SU-DHL-6 (cell line): ENCODE data around the gene CHD5.

Experiments
- EZH2phosphoT487 ChIP-seq: fragments of 200-600 bp; sonication (generic), shearing (Covaris generic); conservative IDR thresholded peaks from 2 replicates; pipeline ENCODE4 v1.6.1; 2018; ENCODE audit warnings: mild to moderate bottlenecking, antibody characterized with exemption, low read length, moderate library complexity, mixed read lengths
- TF ChIP-seq, protein P1 (sequence below): fragments of 200-600 bp; sonication (generic); IDR thresholded peaks from one replicate; pipeline ENCODE4 v1.5.1; 2017; ENCODE audit warnings: antibody characterized with exemption, mild to moderate bottlenecking, low read length, moderate library complexity; ENCODE audit not compliant: insufficient read depth, poor library complexity, severe bottlenecking

DNA sequence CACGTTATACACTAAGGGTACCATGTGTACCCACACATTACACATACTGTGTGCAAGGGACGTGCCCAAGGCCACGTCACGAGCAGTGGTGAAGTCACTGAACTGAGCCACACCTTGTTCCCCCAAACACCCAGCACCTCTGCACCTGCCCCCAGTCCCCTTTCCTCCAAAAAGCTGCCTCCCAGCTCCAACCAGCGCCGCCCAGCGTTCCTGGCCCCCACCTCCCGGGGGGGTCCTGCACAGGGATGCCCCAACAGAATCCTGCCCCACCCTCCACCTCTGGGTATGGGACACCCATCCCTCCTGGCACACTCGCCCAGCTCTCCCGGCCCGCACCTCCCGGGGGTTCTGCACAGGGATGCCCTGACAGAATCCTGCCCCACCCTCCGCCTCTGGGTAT lies 54.1 kb downstream of the CHD5 start:
- TF ChIP-seq, protein P1, sequence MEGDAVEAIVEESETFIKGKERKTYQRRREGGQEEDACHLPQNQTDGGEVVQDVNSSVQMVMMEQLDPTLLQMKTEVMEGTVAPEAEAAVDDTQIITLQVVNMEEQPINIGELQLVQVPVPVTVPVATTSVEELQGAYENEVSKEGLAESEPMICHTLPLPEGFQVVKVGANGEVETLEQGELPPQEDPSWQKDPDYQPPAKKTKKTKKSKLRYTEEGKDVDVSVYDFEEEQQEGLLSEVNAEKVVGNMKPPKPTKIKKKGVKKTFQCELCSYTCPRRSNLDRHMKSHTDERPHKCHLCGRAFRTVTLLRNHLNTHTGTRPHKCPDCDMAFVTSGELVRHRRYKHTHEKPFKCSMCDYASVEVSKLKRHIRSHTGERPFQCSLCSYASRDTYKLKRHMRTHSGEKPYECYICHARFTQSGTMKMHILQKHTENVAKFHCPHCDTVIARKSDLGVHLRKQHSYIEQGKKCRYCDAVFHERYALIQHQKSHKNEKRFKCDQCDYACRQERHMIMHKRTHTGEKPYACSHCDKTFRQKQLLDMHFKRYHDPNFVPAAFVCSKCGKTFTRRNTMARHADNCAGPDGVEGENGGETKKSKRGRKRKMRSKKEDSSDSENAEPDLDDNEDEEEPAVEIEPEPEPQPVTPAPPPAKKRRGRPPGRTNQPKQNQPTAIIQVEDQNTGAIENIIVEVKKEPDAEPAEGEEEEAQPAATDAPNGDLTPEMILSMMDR, result no peak
- no peak for TF ChIP-seq EZH2phosphoT487
